RPMI8226 (cell line): ENCODE results near the gene FN1.

Source experiments
- DNase-seq: peaks from one replicate; pipeline ENCODE4 v3.0.0-alpha.2; 2015

The FN1 gene

GRCh38 chr2:215441560-215442400 is 5.9 kb upstream of the FN1 start:
- no peak for DNase-seq

- DNase-seq: peak; percentile 86
These were observed 4.2 kb upstream of the FN1 start for GRCh38 chr2:215439980-215440512.

- no peak for DNase-seq
These were observed 3.5 kb upstream of the FN1 start for GRCh38 chr2:215439404-215439803.

- DNase-seq: no peak
These were observed 1.7 kb upstream of the FN1 start for GRCh38 chr2:215437614-215438013.

- DNase-seq: peak; percentile 43
These were observed 1.1 kb upstream of the FN1 start for GRCh38 chr2:215436705-215437565.

GRCh38 chr2:215435280-215435869 is 493 bp downstream of the FN1 start:
- peak; percentile 48 for DNase-seq

- DNase-seq: no peak
These were observed 1.2 kb downstream of the FN1 start for GRCh38 chr2:215434447-215435279.

DNA sequence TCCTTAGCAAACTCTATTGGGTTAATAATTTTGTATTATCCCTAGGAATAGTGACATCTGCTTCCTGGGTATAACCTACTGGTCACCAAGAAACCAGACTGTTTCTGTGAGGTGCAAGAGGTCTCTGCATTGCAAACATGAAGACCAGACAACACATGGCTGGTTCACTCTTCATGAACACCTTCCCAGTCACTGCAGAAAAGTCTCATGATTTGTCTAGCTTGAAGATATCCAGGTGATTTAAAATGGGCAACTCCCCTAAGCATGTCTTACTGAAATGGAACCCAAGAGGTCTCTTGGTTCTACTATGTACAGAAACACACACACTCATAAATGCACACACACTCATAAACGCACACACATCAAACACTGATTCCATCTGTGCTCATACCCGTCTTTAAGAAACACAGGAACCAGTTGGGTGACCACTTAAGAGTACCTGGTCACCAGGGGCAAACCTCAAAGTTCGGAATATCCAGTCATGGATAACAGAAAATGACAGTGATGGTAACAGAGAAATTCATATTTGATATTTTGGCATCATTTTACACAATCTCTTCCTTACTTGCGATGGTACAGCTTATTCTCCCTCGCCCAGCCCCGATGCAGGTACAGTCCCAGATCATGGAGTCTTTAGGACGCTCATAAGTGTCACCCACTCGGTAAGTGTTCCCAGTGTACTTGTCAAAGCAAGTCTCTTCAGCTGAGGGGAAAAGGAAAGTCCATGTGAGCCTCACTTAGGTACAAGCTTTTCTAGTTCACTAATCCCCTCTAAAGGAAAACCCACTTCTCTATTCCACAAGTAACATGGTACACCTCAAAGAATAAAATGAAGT is 2.9 kb downstream of the FN1 start:
- DNase-seq: no peak

- DNase-seq: no peak
These were observed 3.8 kb downstream of the FN1 start for GRCh38 chr2:215431778-215432758.

DNA sequence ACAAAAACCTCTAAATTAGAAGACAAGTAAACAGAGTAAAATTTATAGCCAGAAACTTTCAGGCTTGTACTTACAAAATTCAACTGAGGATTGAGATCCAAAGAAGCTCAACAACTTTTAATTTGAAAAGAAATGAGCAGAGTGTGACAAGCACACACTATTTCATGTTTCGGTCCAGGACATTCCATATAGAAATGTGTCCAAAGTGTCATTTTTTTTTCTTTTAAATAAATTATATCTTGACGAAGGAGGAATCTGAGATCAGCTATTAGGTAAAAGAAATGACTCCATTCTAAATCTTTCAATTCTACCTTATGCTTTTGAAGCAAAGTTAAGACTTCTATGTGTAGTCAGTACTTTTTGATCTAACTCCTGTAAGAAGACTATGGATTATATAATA is 4.6 kb downstream of the FN1 start:
- no peak for DNase-seq

GRCh38 chr2:215430528-215431187 is 5.2 kb downstream of the FN1 start:
- no peak for DNase-seq

DNA sequence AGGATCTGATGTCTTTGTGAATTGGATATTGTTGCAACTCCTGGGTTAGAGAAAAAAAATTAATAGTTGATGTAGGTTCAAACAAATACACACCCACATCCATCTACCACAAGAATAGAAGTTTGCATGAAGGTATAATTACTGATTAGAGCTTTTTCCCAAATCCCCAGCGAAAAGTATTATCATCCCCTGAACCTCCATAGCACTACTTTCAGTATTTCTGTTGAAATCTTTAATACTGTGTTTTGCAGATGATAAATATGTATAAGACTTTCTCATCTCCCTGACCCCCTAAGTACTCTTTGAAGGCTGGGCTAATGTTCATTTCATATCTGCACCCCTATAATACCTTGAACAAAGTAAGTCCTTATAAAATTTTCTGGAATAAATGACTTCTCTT is 6.4 kb downstream of the FN1 start:
- DNase-seq: no peak

DNA sequence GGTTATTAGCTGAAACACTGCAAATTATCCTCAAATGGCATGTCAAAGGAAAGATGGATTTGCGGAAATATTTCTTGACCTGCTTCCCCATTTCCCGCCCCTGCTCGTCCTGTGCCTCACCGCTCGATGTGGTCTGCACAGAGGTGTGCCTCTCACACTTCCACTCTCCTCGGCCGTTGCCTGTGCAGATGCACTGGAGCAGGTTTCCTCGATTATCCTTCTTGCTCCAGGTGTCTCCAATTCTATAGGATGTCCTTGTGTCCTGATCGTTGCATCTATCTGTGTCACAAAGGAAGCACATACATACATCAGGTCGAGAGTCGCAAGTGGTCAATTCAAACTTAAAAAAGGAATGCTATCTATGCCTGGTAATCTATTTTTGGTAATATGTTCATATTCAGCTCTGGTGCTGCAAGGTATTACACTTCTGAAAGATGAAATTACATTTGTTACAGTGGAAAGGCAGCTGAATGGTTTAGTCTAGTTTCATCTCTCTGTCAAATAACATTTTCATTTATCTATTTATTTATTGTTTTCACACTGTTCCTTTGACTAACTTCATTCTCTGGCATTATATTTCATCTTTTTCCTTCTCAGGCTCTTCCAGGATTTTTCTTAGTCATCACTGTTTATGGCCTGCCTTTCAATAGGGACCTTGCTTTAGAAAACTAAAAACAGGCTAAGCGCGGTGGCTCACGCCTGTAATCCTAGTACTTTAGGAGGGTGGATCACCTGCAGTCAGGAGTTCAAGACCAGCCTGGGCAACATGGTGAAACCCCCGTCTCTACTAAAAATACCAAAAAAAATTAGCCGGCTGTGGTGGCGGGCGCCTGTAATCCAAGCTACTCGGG is 7.6 kb downstream of the FN1 start:
- no peak for DNase-seq

DNA sequence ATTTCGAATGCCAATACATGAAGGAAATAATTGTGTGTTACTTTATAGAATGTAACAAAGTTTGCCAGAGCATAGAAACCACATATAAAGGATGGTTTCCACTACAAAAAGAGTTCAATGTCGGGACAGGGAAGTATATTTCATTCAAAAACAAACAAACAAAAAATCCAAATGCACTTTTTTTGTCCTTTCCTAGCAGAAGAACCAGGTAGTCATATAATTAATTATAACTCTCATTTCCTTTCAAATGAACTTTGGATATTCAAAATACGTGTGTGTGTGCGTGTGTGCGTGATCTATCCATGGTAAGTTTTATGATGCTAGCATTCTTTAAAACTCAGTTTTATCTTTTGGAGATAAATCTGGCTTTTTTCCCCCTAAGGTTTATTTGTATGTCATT is 8.3 kb downstream of the FN1 start:
- DNase-seq: no peak

- DNase-seq: no peak
These were observed 10.7 kb downstream of the FN1 start for GRCh38 chr2:215425021-215425782.

DNA sequence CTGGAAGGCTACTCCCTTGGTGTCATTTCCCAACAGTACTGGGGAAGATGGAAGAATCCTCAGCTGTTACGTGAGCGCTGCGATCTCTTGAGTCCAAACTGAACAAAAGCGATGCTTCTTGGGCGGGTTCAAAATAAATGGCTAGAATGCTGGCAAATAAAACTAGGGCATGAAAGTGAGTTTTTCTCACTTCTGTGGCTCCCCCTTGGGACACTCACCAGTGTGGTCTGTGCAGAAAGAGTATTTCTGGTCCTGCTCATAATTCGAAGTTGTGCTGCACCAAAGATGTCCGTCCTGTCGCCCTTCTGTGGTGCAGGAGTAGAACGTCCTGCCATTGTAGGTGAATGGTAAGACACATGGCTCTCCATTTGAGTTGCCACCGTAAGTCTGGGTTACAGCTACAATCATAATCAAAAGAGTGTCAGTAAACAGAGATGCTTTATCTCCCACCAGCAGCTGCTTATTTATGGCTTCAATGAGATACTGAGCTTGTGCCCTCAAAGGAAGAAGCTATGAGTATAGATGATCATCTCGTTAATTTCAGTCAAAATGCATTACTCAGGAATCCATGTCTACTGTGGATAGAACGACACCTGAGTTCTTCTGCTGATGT is 11.8 kb downstream of the FN1 start:
- DNase-seq: no peak

GRCh38 chr2:215423234-215423633 is 12.6 kb downstream of the FN1 start:
- DNase-seq: no peak
